Ishikawa (cell line): ENCODE measurements around the gene CAB39.

ENCODE experiments used
- CEBPB ChIP-seq: IDR thresholded peaks from 2 replicates; pipeline ENCODE4 v1.6.1; 2012
- CREB1 ChIP-seq: IDR thresholded peaks from 2 replicates; pipeline ENCODE4 v1.6.1; 2012; ENCODE audit warnings: low read depth
- EGR1 ChIP-seq: IDR thresholded peaks from 2 replicates; pipeline ENCODE4 v1.6.1; 2012
- EP300 ChIP-seq: IDR thresholded peaks from 2 replicates; pipeline ENCODE4 v1.6.1; 2012; ENCODE audit warnings: borderline replicate concordance
- FOXM1 ChIP-seq: IDR thresholded peaks from 2 replicates; pipeline ENCODE4 v1.6.1; 2012; ENCODE audit warnings: low read depth, borderline replicate concordance
- MAX ChIP-seq: IDR thresholded peaks from 2 replicates; pipeline ENCODE4 v1.6.1; 2012
- NFIC ChIP-seq: IDR thresholded peaks from 2 replicates; pipeline ENCODE4 v1.6.1; 2012
- RAD21 ChIP-seq: IDR thresholded peaks from 2 replicates; pipeline ENCODE4 v1.6.1; 2012; ENCODE audit warnings: low read depth
- REST ChIP-seq: IDR thresholded peaks from 2 replicates; pipeline ENCODE4 v1.6.1; 2012; ENCODE audit warnings: low read depth, mild to moderate bottlenecking
- TAF1 ChIP-seq: IDR thresholded peaks from 2 replicates; pipeline ENCODE4 v1.6.1; 2012; ENCODE audit warnings: low read depth, mild to moderate bottlenecking
- TCF12 ChIP-seq: IDR thresholded peaks from 2 replicates; pipeline ENCODE4 v1.6.1; 2012; ENCODE audit warnings: low read depth
- TEAD4 ChIP-seq: IDR thresholded peaks from 2 replicates; pipeline ENCODE4 v1.6.1; 2012
- USF1 ChIP-seq: IDR thresholded peaks from 2 replicates; pipeline ENCODE4 v1.6.1; 2012
- YY1 ChIP-seq: IDR thresholded peaks from 2 replicates; pipeline ENCODE4 v1.6.1; 2012; ENCODE audit warnings: low read depth
- ZBTB7A ChIP-seq: IDR thresholded peaks from 2 replicates; pipeline ENCODE4 v1.6.1; 2012; ENCODE audit warnings: low read depth

CAB39 gene

DNA sequence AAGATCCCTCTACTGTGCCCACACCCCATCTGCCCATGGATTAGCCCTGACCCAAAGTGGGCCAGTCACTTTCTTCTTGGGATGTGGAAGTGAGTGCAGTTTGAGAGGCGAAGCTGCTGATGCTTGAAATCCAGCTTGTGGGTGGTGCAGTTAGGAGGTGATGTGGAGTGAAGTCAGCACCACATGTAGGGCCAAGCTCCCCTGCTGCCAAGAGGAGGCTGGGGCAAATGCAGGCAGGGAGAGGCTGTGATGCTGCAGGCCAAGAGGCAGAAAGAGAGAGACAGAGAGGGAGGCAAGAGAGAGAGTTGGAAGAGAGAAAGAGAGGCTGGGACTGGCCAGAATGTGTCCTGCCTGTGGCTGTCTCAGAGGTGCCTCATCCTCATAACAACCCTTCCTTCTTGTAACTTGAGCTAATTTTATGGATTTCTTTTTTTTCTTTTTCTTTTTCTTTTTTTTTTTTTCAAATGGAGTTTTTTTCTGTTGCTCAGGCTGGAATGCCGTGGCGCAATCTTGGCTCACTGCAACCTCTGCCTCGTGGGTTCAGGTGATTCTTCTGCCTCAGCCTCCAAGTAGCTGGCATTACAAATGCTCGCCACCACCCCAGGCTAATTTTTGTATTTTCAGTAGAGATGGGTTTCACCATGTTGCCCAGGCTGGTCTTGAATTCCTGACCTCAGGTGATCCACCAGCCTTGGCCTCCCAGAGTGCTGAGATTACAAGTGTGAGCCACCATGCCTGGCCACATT lies 35.3 kb upstream of the CAB39 start:
- no peak for TF ChIP-seq MAX
- 0 out of 2 replicates have a peak, but pooled peaks have one; percentile 2 for TF ChIP-seq CEBPB
- no peak for TF ChIP-seq TCF12
- TF ChIP-seq CREB1: no peak
- TF ChIP-seq TAF1: no peak
- no peak for TF ChIP-seq ZBTB7A
- no peak for TF ChIP-seq NFIC

DNA sequence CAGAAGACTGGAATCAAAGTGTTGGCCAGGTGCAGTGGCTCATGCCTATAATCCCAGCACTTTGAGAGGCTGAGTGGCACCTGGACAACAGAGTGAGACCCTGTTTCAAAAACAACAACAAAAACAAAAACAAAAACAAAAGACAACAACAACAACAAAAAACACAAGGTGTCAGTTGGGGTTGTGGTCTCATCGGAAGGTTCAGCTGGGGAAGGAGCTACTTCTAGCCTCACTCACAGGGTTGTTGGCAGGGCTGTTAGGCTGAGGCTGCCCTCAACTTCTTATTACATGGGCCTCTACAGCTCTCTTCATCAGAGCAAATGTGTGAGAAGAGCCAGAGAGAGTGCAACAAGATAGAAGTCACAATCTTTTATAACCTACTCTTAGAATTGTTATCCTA lies 34.6 kb upstream of the CAB39 start:
- no peak for TF ChIP-seq TCF12
- TF ChIP-seq RAD21: no peak
- no peak for TF ChIP-seq FOXM1
- TF ChIP-seq USF1: no peak
- TF ChIP-seq YY1: no peak

GRCh38 chr2:230678451-230678850 lies 34.2 kb upstream of the CAB39 start:
- TF ChIP-seq RAD21: no peak
- TF ChIP-seq EGR1: no peak
- TF ChIP-seq NFIC: no peak
- TF ChIP-seq YY1: no peak
- TF ChIP-seq FOXM1: no peak
- TF ChIP-seq TAF1: no peak
- no peak for TF ChIP-seq MAX
- TF ChIP-seq USF1: no peak
- no peak for TF ChIP-seq ZBTB7A
- TF ChIP-seq EP300: no peak
- no peak for TF ChIP-seq CEBPB
- TF ChIP-seq CREB1: no peak
- TF ChIP-seq REST: no peak
- TF ChIP-seq TEAD4: no peak
- no peak for TF ChIP-seq TCF12

DNA sequence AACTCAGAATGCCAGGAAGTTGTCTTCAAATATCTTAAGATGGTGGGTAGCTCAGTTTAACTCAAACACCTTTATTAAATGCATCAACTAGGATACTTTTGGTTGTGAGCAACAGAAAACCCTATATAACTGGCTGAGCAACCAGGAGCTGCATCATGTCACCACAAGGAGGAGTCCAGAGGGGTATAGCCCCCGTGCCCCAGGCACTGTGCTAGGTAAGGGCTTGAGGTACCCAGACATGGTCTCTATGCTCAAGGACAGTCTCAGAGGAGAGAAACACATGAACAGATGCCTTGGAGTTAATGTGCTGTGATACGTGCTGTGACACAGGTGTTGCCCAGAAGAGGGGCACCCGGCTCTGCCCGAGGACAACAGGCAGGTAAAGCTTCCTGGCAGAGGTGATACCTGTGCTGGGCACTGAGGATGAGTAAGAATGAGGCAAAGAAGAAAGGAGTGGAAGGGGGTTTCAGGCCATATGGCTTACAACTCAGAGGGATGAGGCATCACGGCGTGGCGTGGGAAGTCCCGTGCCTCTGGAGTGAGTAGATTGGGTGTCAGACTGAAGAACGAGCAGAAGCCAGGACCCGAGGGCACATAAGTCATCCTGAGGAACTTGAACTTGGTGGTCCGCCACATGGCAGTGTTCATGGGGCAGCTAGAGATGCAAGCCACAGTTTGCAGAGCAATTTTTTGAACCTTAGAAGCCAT lies 32.0 kb upstream of the CAB39 start:
- no peak for TF ChIP-seq TAF1
- TF ChIP-seq EP300: no peak
- no peak for TF ChIP-seq CREB1
- TF ChIP-seq MAX: no peak
- TF ChIP-seq RAD21: no peak
- no peak for TF ChIP-seq USF1
- no peak for TF ChIP-seq TEAD4
- no peak for TF ChIP-seq NFIC
- TF ChIP-seq YY1: no peak
- TF ChIP-seq EGR1: no peak
- no peak for TF ChIP-seq FOXM1
- no peak for TF ChIP-seq ZBTB7A
- TF ChIP-seq REST: no peak
- no peak for TF ChIP-seq TCF12
- no peak for TF ChIP-seq CEBPB

DNA sequence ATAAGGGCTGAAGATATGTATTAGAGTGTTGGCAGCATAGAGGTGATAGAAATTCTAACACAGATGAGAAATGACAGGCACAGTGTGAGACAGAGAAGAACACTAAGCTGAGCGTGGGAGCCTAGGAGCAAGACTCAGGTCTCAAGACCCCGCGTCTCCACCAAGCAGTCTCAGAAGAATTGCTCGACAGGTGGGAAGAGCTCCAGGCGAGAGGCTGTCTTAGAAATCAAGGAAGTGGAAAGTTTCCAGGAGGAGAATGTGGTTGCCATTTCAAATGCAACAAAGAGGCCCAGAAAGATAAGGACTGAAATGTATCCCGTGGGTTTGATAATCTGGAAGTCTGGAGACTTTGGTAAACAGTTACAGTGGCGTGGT lies 31.5 kb upstream of the CAB39 start:
- TF ChIP-seq YY1: no peak
- TF ChIP-seq EGR1: no peak
- no peak for TF ChIP-seq MAX
- no peak for TF ChIP-seq NFIC
- TF ChIP-seq TCF12: no peak
- TF ChIP-seq RAD21: no peak
- no peak for TF ChIP-seq REST
- TF ChIP-seq FOXM1: no peak
- TF ChIP-seq EP300: no peak
- no peak for TF ChIP-seq TAF1
- no peak for TF ChIP-seq ZBTB7A
- TF ChIP-seq TEAD4: no peak
- TF ChIP-seq CREB1: no peak
- TF ChIP-seq USF1: no peak
- TF ChIP-seq CEBPB: no peak
